OCI-LY1 (cell line): ENCODE measurements around the gene SLC9A8.

Source experiments
- EZH2 ChIP-seq: fragments of 200-600 bp; sonication (generic), shearing (Covaris generic); IDR thresholded peaks from 2 replicates; pipeline ENCODE4 v1.8.0; 2017; ENCODE audit warnings: borderline replicate concordance, mixed run types, mild to moderate bottlenecking, antibody characterized with exemption, low read length, moderate library complexity, mixed read lengths
- TF ChIP-seq, protein P1 (sequence below): fragments of 200-600 bp; sonication (generic), shearing (Covaris generic); IDR thresholded peaks from 2 replicates; pipeline ENCODE4 v1.5.1; 2017; ENCODE audit warnings: mild to moderate bottlenecking, antibody characterized with exemption, low read length, moderate library complexity, mixed read lengths

DNA sequence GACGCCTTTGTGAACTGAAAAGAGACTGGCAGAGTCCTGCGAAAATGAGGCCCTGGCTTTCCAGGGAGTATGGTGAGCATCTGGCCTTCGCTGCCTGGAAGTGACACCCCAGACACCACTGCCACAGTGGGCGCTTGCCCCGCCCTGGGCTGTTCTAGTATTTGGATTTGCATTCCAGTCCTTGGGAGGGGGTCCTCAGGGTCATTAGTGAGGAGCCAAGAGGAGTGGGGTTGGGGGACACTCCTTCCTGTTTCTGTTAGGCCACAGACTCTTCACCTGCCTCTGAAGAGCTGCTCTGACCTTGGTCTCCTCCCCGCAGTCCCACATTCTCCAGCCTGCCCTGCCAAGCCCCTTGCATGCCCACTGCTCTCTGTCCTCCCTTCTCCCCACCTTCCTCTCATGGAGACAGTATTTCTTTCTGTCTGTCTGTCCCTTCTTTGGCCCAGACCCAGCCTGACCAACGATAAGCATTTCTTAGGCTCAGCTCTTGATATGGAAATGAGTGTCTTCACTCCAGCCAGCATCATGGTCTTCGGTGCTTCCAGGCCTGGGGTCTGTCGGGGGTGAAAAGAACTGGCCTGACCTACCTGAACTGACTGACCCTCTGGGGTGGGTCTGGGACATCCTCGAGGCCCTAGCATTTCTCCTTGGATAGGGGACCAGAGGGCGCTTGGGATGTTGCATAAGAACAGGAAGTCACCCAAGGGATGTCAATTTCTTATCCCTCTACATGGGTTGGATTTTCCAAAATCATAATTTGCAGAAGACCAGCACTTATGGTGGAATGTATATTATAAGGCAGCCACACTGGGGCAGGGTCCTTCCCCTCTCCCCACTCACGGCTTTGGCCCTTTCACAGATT is 19.4 kb downstream of the SLC9A8 start:
- TF ChIP-seq, protein P1, sequence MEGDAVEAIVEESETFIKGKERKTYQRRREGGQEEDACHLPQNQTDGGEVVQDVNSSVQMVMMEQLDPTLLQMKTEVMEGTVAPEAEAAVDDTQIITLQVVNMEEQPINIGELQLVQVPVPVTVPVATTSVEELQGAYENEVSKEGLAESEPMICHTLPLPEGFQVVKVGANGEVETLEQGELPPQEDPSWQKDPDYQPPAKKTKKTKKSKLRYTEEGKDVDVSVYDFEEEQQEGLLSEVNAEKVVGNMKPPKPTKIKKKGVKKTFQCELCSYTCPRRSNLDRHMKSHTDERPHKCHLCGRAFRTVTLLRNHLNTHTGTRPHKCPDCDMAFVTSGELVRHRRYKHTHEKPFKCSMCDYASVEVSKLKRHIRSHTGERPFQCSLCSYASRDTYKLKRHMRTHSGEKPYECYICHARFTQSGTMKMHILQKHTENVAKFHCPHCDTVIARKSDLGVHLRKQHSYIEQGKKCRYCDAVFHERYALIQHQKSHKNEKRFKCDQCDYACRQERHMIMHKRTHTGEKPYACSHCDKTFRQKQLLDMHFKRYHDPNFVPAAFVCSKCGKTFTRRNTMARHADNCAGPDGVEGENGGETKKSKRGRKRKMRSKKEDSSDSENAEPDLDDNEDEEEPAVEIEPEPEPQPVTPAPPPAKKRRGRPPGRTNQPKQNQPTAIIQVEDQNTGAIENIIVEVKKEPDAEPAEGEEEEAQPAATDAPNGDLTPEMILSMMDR, result no peak
- TF ChIP-seq EZH2, result no peak
